Measurements from ENCODE around the gene C1QC.

The C1QC gene

GRCh38 chr1:22683547-22683946 lies 40.1 kb downstream of the C1QC start:
- DNase-seq = no peak

- DNase-seq = no peak
These were observed 42.2 kb downstream of the C1QC start for GRCh38 chr1:22685591-22686059.

GRCh38 chr1:22687191-22687590 lies 43.8 kb downstream of the C1QC start:
- DNase-seq = no peak

GRCh38 chr1:22688466-22688865 lies 45.0 kb downstream of the C1QC start:
- no peak for DNase-seq

- peak; percentile 30 for DNase-seq
These were observed 46.1 kb downstream of the C1QC start for GRCh38 chr1:22689505-22689904.

GRCh38 chr1:22691031-22691753 lies 47.8 kb downstream of the C1QC start:
- no peak for DNase-seq

- DNase-seq = no peak
These were observed 50.7 kb downstream of the C1QC start for GRCh38 chr1:22694172-22694571.

GRCh38 chr1:22696610-22697009 lies 53.2 kb downstream of the C1QC start:
- no peak for DNase-seq

All from amniotic stem cell (primary cell).